Muscle layer of duodenum (tissue), 2 donors: ENCODE data around the gene MYBPHL.
"Not testable (repeated sequence)": the region's sequence is repeated elsewhere in the genome, so short reads cannot be mapped to it uniquely, and the experiment has no call there.

Experiments
- H3K27ac ChIP-seq: one replicate; pipeline ENCODE4 v1.7.0; 2013; ENCODE audit warnings: mild to moderate bottlenecking, low read length
- H3K27me3 ChIP-seq: one replicate; pipeline ENCODE4 v1.7.0; 2013; ENCODE audit warnings: low read depth, mild to moderate bottlenecking, control low read depth, low read length
- H3K36me3 ChIP-seq, 2 donors: one replicate each; pipeline ENCODE4 v1.7.0; 2013; ENCODE audit warnings: low read length in 2 of 2, control low read depth in 1 of 2, mild to moderate bottlenecking in 1 of 2; ENCODE audit not compliant: insufficient read depth in 2 of 2, control insufficient read depth in 1 of 2
- H3K4me1 ChIP-seq, 2 donors: one replicate each; pipeline ENCODE4 v1.7.0; 2013; ENCODE audit warnings: low read length in 2 of 2, mild to moderate bottlenecking in 2 of 2, control low read depth in 1 of 2, moderate library complexity in 1 of 2; ENCODE audit not compliant: insufficient read depth in 2 of 2, control insufficient read depth in 1 of 2
- H3K4me3 ChIP-seq, 2 donors: one replicate each; pipeline ENCODE4 v1.7.0; 2013; ENCODE audit warnings: low read length in 2 of 2, low read depth in 1 of 2, mild to moderate bottlenecking in 1 of 2
- H3K9me3 ChIP-seq, 2 donors: one replicate each; pipeline ENCODE4 v1.7.0; 2013; ENCODE audit warnings: low read length in 2 of 2, control low read depth in 1 of 2, mild to moderate bottlenecking in 1 of 2; ENCODE audit not compliant: control insufficient read depth in 1 of 2
- donor health status: healthy.

The MYBPHL gene

GRCh38 chr1:109305991-109306390 is 820 bp downstream of the MYBPHL start:
- H3K27me3 ChIP-seq, H3K27ac ChIP-seq, H3K4me3 ChIP-seq, H3K36me3 ChIP-seq, H3K9me3 ChIP-seq: not testable (repeated sequence)
- peaks cover 0 to 29% of the 10 kb centered on the region in 2 donors for H3K4me1 ChIP-seq

- no peak overlapping the region for H3K4me3 ChIP-seq
- H3K4me1 ChIP-seq = peaks cover 0 to 36% of the 10 kb centered on the region in 2 donors
- H3K27ac ChIP-seq = no peak overlapping the region
- no peaks in the 10 kb centered on the region for H3K36me3 ChIP-seq
- H3K9me3 ChIP-seq = no peaks in the 10 kb centered on the region
- H3K27me3 ChIP-seq = no peaks in the 10 kb centered on the region
Measured at GRCh38 chr1:109304226-109304920, 2.4 kb downstream of the MYBPHL start.

DNA sequence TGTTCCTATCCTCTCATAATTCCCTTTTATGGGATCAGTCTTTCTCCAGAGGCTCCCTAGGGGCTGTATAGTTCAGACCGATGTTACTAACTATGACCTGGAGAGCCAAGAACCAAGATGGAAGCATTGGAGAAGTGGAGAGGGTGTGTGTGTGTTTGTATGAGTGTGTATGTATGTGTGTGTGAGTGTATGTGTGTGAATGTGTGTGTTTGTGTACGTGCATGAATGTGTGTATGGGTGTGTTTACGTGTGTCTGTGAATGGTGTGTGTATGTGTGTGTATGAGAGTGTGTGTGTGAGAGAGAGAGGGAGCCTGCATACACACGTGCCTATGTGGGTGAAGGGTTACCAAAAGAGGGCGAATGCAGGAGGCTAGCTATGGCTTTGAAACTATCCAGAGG is 4.9 kb downstream of the MYBPHL start:
- no peaks in the 10 kb centered on the region for H3K9me3 ChIP-seq
- H3K4me3 ChIP-seq = no peak overlapping the region
- H3K36me3 ChIP-seq = no peaks in the 10 kb centered on the region
- H3K4me1 ChIP-seq = peaks cover 0 to 37% of the 10 kb centered on the region in 2 donors
- no peak overlapping the region for H3K27ac ChIP-seq
- no peaks in the 10 kb centered on the region for H3K27me3 ChIP-seq

- no peak overlapping the region for H3K27ac ChIP-seq
- no peak overlapping the region for H3K4me3 ChIP-seq
- no peaks in the 10 kb centered on the region for H3K27me3 ChIP-seq
- peaks cover 0 to 32% of the 10 kb centered on the region in 2 donors for H3K4me1 ChIP-seq
- no peaks in the 10 kb centered on the region for H3K9me3 ChIP-seq
- no peaks in the 10 kb centered on the region for H3K36me3 ChIP-seq
Measured at GRCh38 chr1:109300650-109301151, 6.1 kb downstream of the MYBPHL start.

GRCh38 chr1:109299558-109300343 is 7.1 kb downstream of the MYBPHL start:
- Histone ChIP-seq H3K36me3 (no peaks in the 10 kb centered on the region), H3K4me1 (peaks cover 0 to 23% of the 10 kb centered on the region in 2 donors), H3K4me3 (no peak overlapping the region), H3K27ac (no peak overlapping the region), H3K9me3 (no peaks in the 10 kb centered on the region), H3K27me3 (no peaks in the 10 kb centered on the region)

GRCh38 chr1:109298666-109299557 is 7.9 kb downstream of the MYBPHL start:
- Histone ChIP-seq H3K4me1 (peaks cover 0 to 18% of the 10 kb centered on the region in 2 donors), H3K4me3 (no peak overlapping the region), H3K27ac (no peak overlapping the region), H3K27me3 (no peaks in the 10 kb centered on the region), H3K36me3 (no peaks in the 10 kb centered on the region), H3K9me3 (no peaks in the 10 kb centered on the region)

DNA sequence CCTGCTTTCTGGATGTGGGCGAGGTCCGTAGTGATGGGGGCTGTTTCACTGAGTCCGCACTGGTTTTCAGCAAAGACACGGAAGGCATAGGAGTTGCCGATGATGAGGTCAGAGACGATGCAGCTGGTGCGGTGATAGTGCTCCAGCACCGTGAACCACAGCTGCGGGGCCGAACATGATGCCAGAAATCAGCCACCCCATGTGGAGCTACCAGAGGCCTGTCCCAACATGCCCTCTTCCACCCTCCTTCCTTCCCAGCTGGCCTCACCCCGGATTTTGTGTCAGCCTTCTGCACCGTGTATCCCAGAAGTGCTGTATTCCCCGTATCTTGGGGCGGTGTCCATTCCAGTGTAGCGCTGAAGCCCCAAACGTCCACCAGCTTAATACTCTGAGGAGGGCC is 10.0 kb downstream of the MYBPHL start:
- H3K27ac ChIP-seq = no peak overlapping the region

GRCh38 chr1:109295712-109296415 is 10.9 kb downstream of the MYBPHL start:
- H3K27ac ChIP-seq = no peak overlapping the region
- no peaks in the 10 kb centered on the region for H3K9me3 ChIP-seq
- H3K36me3 ChIP-seq = no peaks in the 10 kb centered on the region
- no peaks in the 10 kb centered on the region for H3K27me3 ChIP-seq
- H3K4me1 ChIP-seq = peaks cover 0 to 18% of the 10 kb centered on the region in 2 donors
- no peak overlapping the region for H3K4me3 ChIP-seq

More for the DNA sequence above, 10.0 kb downstream of the MYBPHL start:
- Histone ChIP-seq H3K36me3 (no peaks in the 10 kb centered on the region), H3K4me3 (no peak overlapping the region), H3K27me3 (no peaks in the 10 kb centered on the region), H3K9me3 (no peaks in the 10 kb centered on the region), H3K4me1 (peaks cover 0 to 18% of the 10 kb centered on the region in 2 donors)

DNA sequence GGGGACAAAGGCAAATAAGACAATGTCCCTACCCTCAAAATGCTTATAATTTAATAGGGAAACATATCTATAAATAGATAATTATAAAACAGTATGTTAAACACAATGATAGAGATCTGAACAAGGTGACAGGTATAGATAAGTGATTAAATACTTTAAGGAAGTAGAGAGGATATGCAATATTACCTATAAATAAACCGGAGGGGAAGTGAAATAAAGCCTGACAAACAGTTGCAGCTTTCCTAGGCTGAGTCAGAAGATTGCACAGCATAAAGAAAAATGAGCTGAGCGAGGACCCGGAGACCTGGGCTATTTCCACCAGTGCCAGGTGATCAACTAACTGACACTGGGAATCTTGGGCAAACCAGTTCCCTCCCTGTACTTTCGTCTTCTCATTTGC is 12.3 kb downstream of the MYBPHL start:
- no peaks in the 10 kb centered on the region for H3K9me3 ChIP-seq
- peaks cover 0 to 12% of the 10 kb centered on the region in 2 donors for H3K4me1 ChIP-seq
- no peak overlapping the region for H3K27ac ChIP-seq
- no peaks in the 10 kb centered on the region for H3K36me3 ChIP-seq
- H3K4me3 ChIP-seq = no peak overlapping the region
- no peaks in the 10 kb centered on the region for H3K27me3 ChIP-seq

DNA sequence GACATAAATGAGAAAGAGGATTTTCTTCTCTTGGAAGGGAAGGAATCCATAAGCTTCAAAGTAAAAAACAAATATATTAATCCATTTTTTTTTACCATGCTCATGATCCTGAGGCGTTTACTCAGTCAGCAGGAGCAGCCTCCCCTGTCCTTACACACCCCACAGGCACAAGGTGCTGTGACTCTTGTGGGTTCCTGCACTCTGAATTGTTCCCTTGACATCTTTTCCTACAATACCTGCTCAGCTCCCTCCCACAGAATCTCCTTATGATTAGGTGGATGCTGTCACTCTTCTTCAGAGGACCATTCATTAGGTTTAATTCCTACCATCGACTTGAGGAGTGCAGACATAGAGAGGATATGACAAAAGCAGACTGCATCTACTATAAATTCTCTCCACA is 13.8 kb downstream of the MYBPHL start:
- no peaks in the 10 kb centered on the region for H3K27me3 ChIP-seq
- H3K4me1 ChIP-seq = no peaks in the 10 kb centered on the region
- H3K27ac ChIP-seq = no peak overlapping the region
- no peaks in the 10 kb centered on the region for H3K36me3 ChIP-seq
- H3K4me3 ChIP-seq = no peak overlapping the region
- H3K9me3 ChIP-seq = no peaks in the 10 kb centered on the region
